ENCODE results near the gene SPATS2. TPM values are rescaled to one million over a fixed set of nuclear protein-coding genes. Genes with fewer than 3 reads are reported as not detected.

The SPATS2 gene
- total RNA-seq, 1 donor from 2014 or later: 43.9 TPM

DNA sequence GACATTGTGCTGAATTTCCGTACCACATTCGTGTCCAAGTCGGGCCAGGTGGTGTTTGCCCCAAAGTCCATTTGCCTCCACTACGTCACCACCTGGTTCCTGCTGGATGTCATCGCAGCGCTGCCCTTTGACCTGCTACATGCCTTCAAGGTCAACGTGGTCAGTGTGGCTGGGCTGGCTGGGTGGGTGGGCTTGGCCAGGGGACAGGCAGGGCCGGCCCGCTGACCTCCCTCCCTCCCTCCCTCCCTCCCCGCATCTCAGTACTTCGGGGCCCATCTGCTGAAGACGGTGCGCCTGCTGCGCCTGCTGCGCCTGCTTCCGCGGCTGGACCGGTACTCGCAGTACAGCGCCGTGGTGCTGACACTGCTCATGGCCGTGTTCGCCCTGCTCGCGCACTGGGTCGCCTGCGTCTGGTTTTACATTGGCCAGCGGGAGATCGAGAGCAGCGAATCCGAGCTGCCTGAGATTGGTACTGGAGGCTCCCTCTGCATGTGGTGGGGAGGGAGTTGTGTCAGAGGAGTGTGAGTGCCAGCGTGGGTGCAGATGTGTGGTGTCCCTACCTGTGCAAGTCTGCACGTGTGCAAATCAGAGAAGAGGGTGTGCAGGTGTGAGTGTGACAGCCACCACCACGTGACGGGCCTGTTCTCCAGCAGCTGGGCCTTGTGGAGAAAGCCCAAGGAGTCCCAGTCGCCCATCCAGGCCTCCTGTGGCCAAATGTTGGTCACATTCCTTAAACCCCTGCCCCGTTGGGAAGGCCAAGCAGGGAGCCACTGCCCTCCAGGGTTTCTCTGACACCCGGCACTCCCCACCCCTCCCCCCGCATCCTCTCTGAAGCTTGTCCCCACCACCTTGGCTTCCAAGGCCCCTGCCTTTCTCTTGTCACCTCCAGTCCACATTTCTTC is 176.9 kb downstream of the SPATS2 start:
- no peak for TF ChIP-seq CTCF (IDR thresholded peaks at IDR 0.05; ENCODE audit: partially characterized antibody, unreplicated experiment)
- DNase-seq: peak; percentile 44
- peak overlapping the region; percentile 72 for H3K4me3 Mint-ChIP-seq (ENCODE audit: unreplicated experiment)

DNA sequence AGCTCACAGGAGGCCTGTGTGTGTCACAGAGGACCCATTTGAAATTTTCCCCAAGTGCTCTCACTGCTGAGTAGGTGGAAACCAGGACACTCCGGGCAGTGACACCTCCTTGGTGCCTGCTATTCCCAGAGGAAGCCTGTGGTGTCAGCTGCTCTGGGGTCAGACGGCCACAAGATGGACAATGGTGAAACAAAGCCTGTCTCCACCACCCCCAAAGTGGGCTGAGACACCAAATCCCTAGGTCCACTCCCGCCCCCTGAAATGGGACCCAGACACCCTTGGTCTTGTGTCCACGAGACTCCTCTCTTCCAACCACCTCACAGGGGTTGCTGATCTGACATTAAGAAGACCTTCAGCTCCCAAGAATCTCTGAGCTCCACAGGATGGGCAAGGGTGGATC is 178.6 kb downstream of the SPATS2 start:
- H3K27me3 Mint-ChIP-seq (ENCODE audit: unreplicated experiment): peaks cover 25% of the 10 kb centered on the region
- no peak for TF ChIP-seq CTCF (IDR thresholded peaks at IDR 0.05; ENCODE audit: partially characterized antibody, unreplicated experiment)
- no peak for DNase-seq
- H3K9me3 Mint-ChIP-seq (ENCODE audit: unreplicated experiment): peaks cover 13% of the 10 kb centered on the region
- H3K36me3 Mint-ChIP-seq (ENCODE audit: unreplicated experiment): no peaks in the 10 kb centered on the region
- H3K4me3 Mint-ChIP-seq (ENCODE audit: unreplicated experiment): no peak overlapping the region
- peaks cover 27% of the 10 kb centered on the region for H3K4me1 Mint-ChIP-seq (ENCODE audit: low read depth, unreplicated experiment)
- H3K27ac Mint-ChIP-seq (ENCODE audit: unreplicated experiment): no peak overlapping the region

More for the DNA sequence above, 176.9 kb downstream of the SPATS2 start:
- peaks cover 8% of the 10 kb centered on the region for H3K9me3 Mint-ChIP-seq (ENCODE audit: unreplicated experiment)
- H3K36me3 Mint-ChIP-seq (ENCODE audit: unreplicated experiment): no peaks in the 10 kb centered on the region
- peaks cover 28% of the 10 kb centered on the region for H3K27me3 Mint-ChIP-seq (ENCODE audit: unreplicated experiment)
- peaks cover 23% of the 10 kb centered on the region for H3K4me1 Mint-ChIP-seq (ENCODE audit: low read depth, unreplicated experiment)
- peak overlapping the region; percentile 34 for H3K27ac Mint-ChIP-seq (ENCODE audit: unreplicated experiment)

- Mint-ChIP-seq H3K27me3 (ENCODE audit: unreplicated experiment) (peaks cover 21% of the 10 kb centered on the region), H3K36me3 (ENCODE audit: unreplicated experiment) (no peaks in the 10 kb centered on the region), H3K9me3 (ENCODE audit: unreplicated experiment) (peaks cover 15% of the 10 kb centered on the region), H3K27ac (ENCODE audit: unreplicated experiment) (no peak overlapping the region), H3K4me1 (ENCODE audit: low read depth, unreplicated experiment) (peaks cover 25% of the 10 kb centered on the region), H3K4me3 (ENCODE audit: unreplicated experiment) (no peak overlapping the region)
- TF ChIP-seq CTCF (IDR thresholded peaks at IDR 0.05; ENCODE audit: partially characterized antibody, unreplicated experiment): no peak
- DNase-seq: no peak
Measured at GRCh38 chr12:49546481-49546880, 179.2 kb downstream of the SPATS2 start.

DNA sequence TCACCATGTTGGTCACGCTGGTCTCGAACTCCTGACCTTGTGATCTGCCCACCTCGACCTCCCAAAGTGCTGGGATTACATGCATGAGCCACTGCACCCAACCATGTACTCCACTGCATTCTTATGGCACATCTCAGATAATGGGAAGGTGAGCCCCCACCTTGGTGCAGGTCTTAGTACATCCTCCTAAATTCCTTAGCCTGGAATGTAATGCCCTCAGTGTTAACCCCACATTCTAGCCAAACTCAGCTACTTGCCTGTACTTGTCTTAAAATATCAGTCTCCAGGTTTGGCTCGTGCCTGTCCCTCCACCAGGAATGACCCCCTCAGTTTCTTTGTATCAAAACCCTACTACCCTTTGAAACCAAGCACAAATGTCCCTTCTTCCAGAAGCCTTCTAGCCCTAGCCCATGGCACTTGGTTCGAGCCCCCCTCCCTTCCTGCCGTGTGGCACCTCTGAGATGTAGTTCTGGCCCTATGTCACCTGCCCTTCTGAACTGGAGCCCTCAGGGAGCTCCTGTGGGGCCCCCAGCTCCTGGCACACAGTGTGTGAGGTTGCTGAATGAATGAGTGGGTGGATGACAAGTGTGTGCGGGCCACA is 179.9 kb downstream of the SPATS2 start:
- Mint-ChIP-seq H3K9me3 (ENCODE audit: unreplicated experiment) (peaks cover 17% of the 10 kb centered on the region), H3K36me3 (ENCODE audit: unreplicated experiment) (no peaks in the 10 kb centered on the region), H3K4me3 (ENCODE audit: unreplicated experiment) (no peak overlapping the region), H3K27me3 (ENCODE audit: unreplicated experiment) (peaks cover 20% of the 10 kb centered on the region), H3K4me1 (ENCODE audit: low read depth, unreplicated experiment) (peaks cover 25% of the 10 kb centered on the region), H3K27ac (ENCODE audit: unreplicated experiment) (no peak overlapping the region)
- TF ChIP-seq CTCF (IDR thresholded peaks at IDR 0.05; ENCODE audit: partially characterized antibody, unreplicated experiment): no peak
- no peak for DNase-seq

DNA sequence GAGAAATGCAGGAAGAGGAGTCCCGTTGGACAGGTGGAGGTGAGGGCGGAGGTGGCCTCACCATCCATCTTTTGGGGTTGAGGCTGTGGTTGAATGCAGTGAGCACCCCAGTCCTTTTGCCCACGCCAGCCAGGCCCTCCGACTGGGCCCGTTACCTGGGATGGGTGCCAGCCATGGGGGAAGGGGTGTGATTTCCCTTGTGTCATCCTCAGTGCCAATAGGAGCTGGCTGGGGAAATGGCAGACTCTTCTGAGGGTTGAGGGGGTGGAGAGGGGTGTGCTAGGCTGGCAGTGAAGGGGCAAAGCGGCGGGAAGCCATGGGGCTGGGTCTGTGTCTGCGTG is 181.2 kb downstream of the SPATS2 start:
- peaks cover 24% of the 10 kb centered on the region for H3K27me3 Mint-ChIP-seq (ENCODE audit: unreplicated experiment)
- peaks cover 19% of the 10 kb centered on the region for H3K9me3 Mint-ChIP-seq (ENCODE audit: unreplicated experiment)
- H3K36me3 Mint-ChIP-seq (ENCODE audit: unreplicated experiment): no peaks in the 10 kb centered on the region
- no peak overlapping the region for H3K4me3 Mint-ChIP-seq (ENCODE audit: unreplicated experiment)
- no peak for DNase-seq
- no peak for TF ChIP-seq CTCF (IDR thresholded peaks at IDR 0.05; ENCODE audit: partially characterized antibody, unreplicated experiment)
- H3K27ac Mint-ChIP-seq (ENCODE audit: unreplicated experiment): no peak overlapping the region
- peaks cover 20% of the 10 kb centered on the region for H3K4me1 Mint-ChIP-seq (ENCODE audit: low read depth, unreplicated experiment)
